ENCODE measurements around the gene RAB31.

DNA sequence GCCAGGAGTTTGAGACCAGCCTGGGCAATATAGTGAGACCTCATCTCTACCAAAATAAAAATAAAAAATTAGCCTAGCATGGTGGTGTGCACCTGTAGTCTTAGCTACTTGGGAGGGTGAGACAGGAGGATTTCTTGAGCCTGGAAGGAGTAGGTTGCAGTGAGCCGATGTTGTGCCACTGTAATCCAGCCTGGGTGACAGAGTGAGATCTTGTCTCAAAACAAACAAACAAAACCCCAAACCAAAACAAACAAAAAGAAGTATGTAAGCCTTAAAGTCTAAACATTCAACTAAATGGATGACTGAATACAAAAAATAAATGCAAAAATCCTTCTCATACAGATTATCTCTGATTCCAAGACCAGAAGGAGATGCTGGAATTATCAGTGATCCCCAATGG lies 58.6 kb downstream of the RAB31 start:
- TF ChIP-seq POLR2A (IDR thresholded peaks at IDR 0.05) = no peak
- TF ChIP-seq, protein P1, sequence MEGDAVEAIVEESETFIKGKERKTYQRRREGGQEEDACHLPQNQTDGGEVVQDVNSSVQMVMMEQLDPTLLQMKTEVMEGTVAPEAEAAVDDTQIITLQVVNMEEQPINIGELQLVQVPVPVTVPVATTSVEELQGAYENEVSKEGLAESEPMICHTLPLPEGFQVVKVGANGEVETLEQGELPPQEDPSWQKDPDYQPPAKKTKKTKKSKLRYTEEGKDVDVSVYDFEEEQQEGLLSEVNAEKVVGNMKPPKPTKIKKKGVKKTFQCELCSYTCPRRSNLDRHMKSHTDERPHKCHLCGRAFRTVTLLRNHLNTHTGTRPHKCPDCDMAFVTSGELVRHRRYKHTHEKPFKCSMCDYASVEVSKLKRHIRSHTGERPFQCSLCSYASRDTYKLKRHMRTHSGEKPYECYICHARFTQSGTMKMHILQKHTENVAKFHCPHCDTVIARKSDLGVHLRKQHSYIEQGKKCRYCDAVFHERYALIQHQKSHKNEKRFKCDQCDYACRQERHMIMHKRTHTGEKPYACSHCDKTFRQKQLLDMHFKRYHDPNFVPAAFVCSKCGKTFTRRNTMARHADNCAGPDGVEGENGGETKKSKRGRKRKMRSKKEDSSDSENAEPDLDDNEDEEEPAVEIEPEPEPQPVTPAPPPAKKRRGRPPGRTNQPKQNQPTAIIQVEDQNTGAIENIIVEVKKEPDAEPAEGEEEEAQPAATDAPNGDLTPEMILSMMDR (IDR thresholded peaks at IDR 0.05) = no peak
